CD14-positive monocyte (primary cell): Measurements from ENCODE around the gene EMD. TPM values are rescaled to one million over a fixed set of nuclear protein-coding genes. Genes with fewer than 3 reads are reported as not detected.
"Not testable (repeated sequence)": the region's sequence is repeated elsewhere in the genome, so short reads cannot be mapped to it uniquely, and the experiment has no call there.

Source experiments
- DNase-seq, 3 donors: peaks; one replicate each; pipeline ENCODE4 v3.0.0-alpha.2; 2011 to 2022
- H2AFZ ChIP-seq: 2 replicates; pipeline ENCODE4 v1.6.0; 2012; ENCODE audit warnings: mild to moderate bottlenecking, low read depth, low read length, inconsistent platforms; ENCODE audit not compliant: insufficient read depth, poor library complexity, severe bottlenecking
- H3K27ac ChIP-seq, 2 donors: 1 replicate in 1 of 2; 2 replicates in 1 of 2; pipeline ENCODE4 v1.5.1; 2012 to 2013; ENCODE audit warnings: low read length in 2 of 2, control low read depth in 1 of 2, inconsistent platforms in 1 of 2, low read depth in 1 of 2, mild to moderate bottlenecking in 1 of 2
- H3K27me3 ChIP-seq, 2 donors: one replicate each; pipeline versions ENCODE4 v1.6.0 to v1.6.1; 2011 to 2013; ENCODE audit warnings: low read length in 2 of 2; ENCODE audit not compliant: control insufficient read depth in 2 of 2, insufficient read depth in 2 of 2
- H3K36me3 ChIP-seq, 2 donors: replicated peaks in 1 of 2; 1 replicate in 1 of 2; 2 replicates in 1 of 2; pipeline versions ENCODE4 v1.5.1 to v1.6.1; 2012 to 2013; ENCODE audit warnings: low read length in 2 of 2, control low read depth in 1 of 2, inconsistent platforms in 1 of 2, mild to moderate bottlenecking in 1 of 2; ENCODE audit not compliant: insufficient read depth in 2 of 2, control insufficient read depth in 1 of 2
- H3K4me1 ChIP-seq, 2 donors: 1 replicate in 1 of 2; 2 replicates in 1 of 2; pipeline versions ENCODE4 v1.5.1 to v1.6.1; 2012 to 2013; ENCODE audit warnings: low read length in 2 of 2, control low read depth in 1 of 2, inconsistent platforms in 1 of 2, mild to moderate bottlenecking in 1 of 2, moderate library complexity in 1 of 2; ENCODE audit not compliant: insufficient read depth in 2 of 2, control insufficient read depth in 1 of 2
- H3K4me2 ChIP-seq: replicated peaks from 2 replicates; pipeline ENCODE3; 2012; ENCODE audit warnings: low read length, moderate library complexity, mild to moderate bottlenecking; ENCODE audit not compliant: poor library complexity, severe bottlenecking; ENCODE audit errors: extremely low read depth
- H3K4me3 ChIP-seq, 3 experiments: fragments of 200-600 bp in 1 of 3; sonication (generic) in 1 of 3; replicated peaks in 1 of 3; 1 replicate in 2 of 3; 2 replicates in 1 of 3; pipeline ENCODE4 v1.5.1; 2011 to 2013; ENCODE audit warnings: low read length in 3 of 3, mild to moderate bottlenecking in 3 of 3, control low read depth in 2 of 3, low read depth in 2 of 3, inconsistent platforms in 1 of 3, moderate library complexity in 1 of 3
- H3K79me2 ChIP-seq: 2 replicates; pipeline ENCODE4 v1.6.0; 2012; ENCODE audit warnings: mild to moderate bottlenecking, control low read depth, inconsistent platforms, low read length, moderate library complexity; ENCODE audit not compliant: insufficient read depth
- H3K9ac ChIP-seq: 2 replicates; pipeline ENCODE4 v1.6.0; 2017; ENCODE audit warnings: low read length, mild to moderate bottlenecking; ENCODE audit not compliant: insufficient read depth, poor library complexity, severe bottlenecking
- H3K9me3 ChIP-seq, 2 donors: replicated peaks in 1 of 2; 1 replicate in 1 of 2; 2 replicates in 1 of 2; pipeline versions ENCODE4 v1.5.1 to v1.6.1; 2012 to 2013; ENCODE audit warnings: low read length in 2 of 2, control low read depth in 1 of 2; ENCODE audit not compliant: control insufficient read depth in 1 of 2, insufficient read depth in 1 of 2
- H4K20me1 ChIP-seq: 2 replicates; pipeline ENCODE4 v1.6.0; 2012; ENCODE audit warnings: mild to moderate bottlenecking, low read length, control low read depth, moderate library complexity; ENCODE audit not compliant: insufficient read depth
- H3K27ac Mint-ChIP-seq, 7 donors: one replicate each; pipeline ENCODE4 v1.8.0; 2020; ENCODE audit warnings: mild to moderate bottlenecking in 7 of 7, mixed read lengths in 7 of 7, moderate library complexity in 6 of 7, inconsistent platforms in 2 of 7
- H3K27me3 Mint-ChIP-seq, 3 donors: one replicate each; pipeline ENCODE4 v1.8.0; 2021 to 2022; ENCODE audit warnings: low read depth in 3 of 3, mild to moderate bottlenecking in 3 of 3, mixed read lengths in 3 of 3, moderate library complexity in 3 of 3, inconsistent platforms in 1 of 3
- H3K36me3 Mint-ChIP-seq, 2 donors: one replicate each; pipeline ENCODE4 v1.8.0; 2020; ENCODE audit warnings: mixed read lengths in 2 of 2, inconsistent platforms in 1 of 2, mild to moderate bottlenecking in 1 of 2
- H3K4me1 Mint-ChIP-seq: one replicate; pipeline ENCODE4 v1.8.0; 2020; ENCODE audit warnings: mild to moderate bottlenecking, mixed read lengths
- H3K4me3 Mint-ChIP-seq, 2 donors: one replicate each; pipeline ENCODE4 v1.8.0; 2020; ENCODE audit warnings: mild to moderate bottlenecking in 2 of 2, mixed read lengths in 2 of 2, moderate library complexity in 1 of 2
- H3K9me3 Mint-ChIP-seq, 7 donors: one replicate each; pipeline ENCODE4 v1.8.0; 2020 to 2022; ENCODE audit warnings: mixed read lengths in 7 of 7, mild to moderate bottlenecking in 6 of 7, moderate library complexity in 6 of 7, inconsistent platforms in 2 of 7
- WGBS: methylation state at CpG from one replicate; pipeline ENCODE4 v1.1.5; 2013; ENCODE audit warnings: missing lambda C conversion rate; ENCODE audit not compliant: insufficient coverage; 5-methylcytosine and 5-hydroxymethylcytosine counted together
- intact Hi-C, 2 donors: fragments of 100-400 bp; cut with micrococcal nuclease; formaldehyde crosslinking; loops; one replicate each; pipeline versions ENCODE4 v1.15.0 to v1.15.1; 2023
- polyA plus RNA-seq, 3 donors: library from polyadenylated mRNA; depleted of rRNA in 1 of 3; unstranded in 2 of 3; stranded (reverse) in 1 of 3; fragments of 300-500 nt in 2 of 3; fragments of >200 nt in 1 of 3; fragmentation: Illumina TruSeq in 2 of 3; gene quantifications; 1 replicate in 2 of 3; 2 replicates in 1 of 3; pipeline ENCODE4 v1.2.3, GENCODE V29; 2012 to 2021

Gene EMD
- polyA plus RNA-seq, 3 donors = 14.0 to 126 (median 17.6) TPM

GRCh38 chrX:154389812-154390747 is 11.0 kb downstream of the EMD start:
- DNase-seq, H3K9me3 Mint-ChIP-seq, H3K36me3 Mint-ChIP-seq, H3K27ac ChIP-seq, H3K4me3 Mint-ChIP-seq, H3K4me2 ChIP-seq, H3K9me3 ChIP-seq, H2AFZ ChIP-seq, intact Hi-C loops, H3K27me3 ChIP-seq, H4K20me1 ChIP-seq, H3K36me3 ChIP-seq, H3K79me2 ChIP-seq, H3K4me1 ChIP-seq, H3K9ac ChIP-seq, H3K4me3 ChIP-seq, H3K4me1 Mint-ChIP-seq, H3K27me3 Mint-ChIP-seq: not testable (repeated sequence)
- WGBS = no CpG with 5 or more reads among the region's 121 CpGs
- H3K27ac Mint-ChIP-seq = peak overlapping the region in 1 of 7 donors; percentile 41

GRCh38 chrX:154396363-154396762 is 17.3 kb downstream of the EMD start:
- peaks cover 18% of the 10 kb centered on the region for H3K79me2 ChIP-seq
- WGBS = 100% methylated on average over 3 of the region's 17 CpGs

More at GRCh38 chrX:154396363-154396762, 17.3 kb downstream of the EMD start:
- Mint-ChIP-seq H3K4me3 (peak overlapping the region in 1 of 2 donors; percentile 97), H3K36me3 (peaks cover 20 to 27% of the 10 kb centered on the region in 2 donors), H3K9me3 (peaks cover 0 to 22% (median 4%) of the 10 kb centered on the region in 7 donors), H3K4me1 (peaks cover 15% of the 10 kb centered on the region)
- not testable (repeated sequence) for DNase-seq, H3K27me3 ChIP-seq, H3K9me3 ChIP-seq, H3K27ac ChIP-seq, H3K4me2 ChIP-seq, H2AFZ ChIP-seq, H3K4me3 ChIP-seq, H3K27me3 Mint-ChIP-seq, H3K27ac Mint-ChIP-seq, H3K9ac ChIP-seq
- H3K36me3 ChIP-seq = peaks cover 21 to 24% of the 10 kb centered on the region in 2 donors
- peaks cover 20 to 28% of the 10 kb centered on the region in 2 donors for H3K4me1 ChIP-seq
- H4K20me1 ChIP-seq = peaks cover 31% of the 10 kb centered on the region
- intact Hi-C loops = loop anchor here in 1 of 2 donors (5.0 kb wide), 1 partner anchor 136 kb away; no protein-coding TSS in a partner anchor
